ENCODE measurements around the gene LTBP2.

Gene LTBP2

DNA sequence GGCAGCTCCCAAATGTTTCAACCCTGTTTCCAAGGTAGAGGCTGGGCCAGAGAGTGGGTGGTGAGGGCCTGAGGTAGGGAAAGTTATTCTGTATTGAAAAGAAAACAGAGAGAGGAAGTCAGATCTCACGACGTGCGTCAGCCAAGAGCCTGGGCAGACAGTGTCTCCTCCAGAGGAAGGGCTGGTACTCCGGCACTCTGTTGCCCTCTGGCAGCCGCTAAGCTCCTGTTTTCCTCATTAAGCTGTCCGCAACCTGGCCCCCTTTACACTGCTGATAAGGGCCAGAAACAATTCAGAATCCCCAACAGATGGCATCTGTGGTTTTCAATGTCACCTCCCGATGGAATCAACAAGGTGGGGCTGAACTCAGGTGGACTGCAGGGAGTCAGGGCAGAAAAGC, 26.0 kb upstream of the LTBP2 start:
- no peak for DNase-seq (ENCODE audit: low read depth in 2 of 2)

DNA sequence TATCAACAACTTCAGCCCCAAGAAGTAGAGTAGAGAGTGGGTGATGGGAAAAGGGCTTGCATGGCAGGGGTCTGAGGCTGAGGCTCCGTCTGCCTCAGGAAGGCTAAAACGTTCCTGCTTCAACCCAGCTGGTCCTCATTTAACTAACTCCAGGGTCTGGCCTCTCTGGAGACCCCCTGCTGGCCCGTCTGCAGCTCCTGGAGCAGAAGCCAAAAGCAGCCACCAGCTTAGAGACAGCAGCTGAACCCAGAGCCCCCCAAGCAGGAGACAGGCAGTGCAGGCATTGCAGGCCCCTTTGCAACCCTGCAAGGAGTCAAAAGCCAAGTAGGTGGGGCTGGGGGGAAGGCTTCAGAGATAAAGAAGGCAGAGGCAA, 25.1 kb upstream of the LTBP2 start:
- no peak for DNase-seq (ENCODE audit: low read depth in 2 of 2)

DNA sequence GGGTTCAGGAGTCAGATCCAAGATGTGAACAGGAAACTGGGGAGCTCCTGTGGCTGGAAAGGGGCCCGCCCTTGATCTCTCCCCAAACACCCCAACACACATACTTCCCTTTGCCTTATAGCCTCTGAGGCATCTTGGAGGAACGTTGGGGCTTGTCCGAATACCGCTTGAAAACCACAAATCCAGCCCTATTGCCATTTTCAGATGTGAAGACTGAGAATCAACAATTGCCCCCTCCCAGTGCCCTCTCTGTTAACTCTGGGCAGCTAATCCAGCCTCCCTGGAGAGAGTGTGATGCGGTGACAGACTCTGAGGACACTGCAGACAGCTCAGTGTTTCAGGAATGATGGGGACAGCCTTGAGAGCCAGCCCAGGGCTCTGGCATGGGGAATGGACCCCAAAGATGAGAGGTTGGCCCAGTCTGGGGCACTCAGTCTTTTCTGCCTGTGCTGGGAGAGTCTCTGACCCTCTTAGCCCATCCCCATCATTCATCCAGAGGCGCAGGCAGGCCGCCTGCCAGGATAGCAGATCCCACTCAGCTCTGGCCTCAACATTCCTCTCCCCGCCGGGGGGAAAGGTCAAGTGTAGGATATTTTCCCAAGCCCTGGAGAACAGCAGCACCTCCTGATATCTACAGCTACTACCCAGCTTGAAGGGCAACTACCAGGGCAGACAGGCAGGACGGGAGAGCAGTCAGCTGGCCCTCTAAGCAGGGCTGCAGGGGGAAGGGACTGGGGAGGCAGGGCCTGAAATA, 24.6 kb upstream of the LTBP2 start:
- DNase-seq (ENCODE audit: low read depth in 2 of 2): no peak

DNA sequence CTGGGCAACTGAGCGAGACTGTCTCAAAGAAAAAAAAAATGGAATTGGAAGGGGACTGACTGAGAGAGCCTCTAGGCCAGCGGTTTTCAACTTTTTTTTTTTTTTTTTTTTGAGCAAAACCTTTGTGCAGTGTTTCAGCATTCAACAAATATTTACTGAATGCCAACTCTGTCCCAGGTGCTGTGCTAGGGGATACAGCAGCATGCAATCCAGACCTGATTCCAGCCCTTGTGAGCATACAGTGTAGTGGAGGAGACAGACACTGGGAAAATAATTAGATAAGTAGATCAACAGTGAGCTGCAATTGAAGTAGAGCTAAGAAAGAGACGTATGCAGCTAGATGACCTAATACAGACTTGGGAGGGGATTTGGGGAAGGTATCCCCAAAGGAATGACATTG, 23.8 kb upstream of the LTBP2 start:
- DNase-seq (ENCODE audit: low read depth in 2 of 2): no peak

DNA sequence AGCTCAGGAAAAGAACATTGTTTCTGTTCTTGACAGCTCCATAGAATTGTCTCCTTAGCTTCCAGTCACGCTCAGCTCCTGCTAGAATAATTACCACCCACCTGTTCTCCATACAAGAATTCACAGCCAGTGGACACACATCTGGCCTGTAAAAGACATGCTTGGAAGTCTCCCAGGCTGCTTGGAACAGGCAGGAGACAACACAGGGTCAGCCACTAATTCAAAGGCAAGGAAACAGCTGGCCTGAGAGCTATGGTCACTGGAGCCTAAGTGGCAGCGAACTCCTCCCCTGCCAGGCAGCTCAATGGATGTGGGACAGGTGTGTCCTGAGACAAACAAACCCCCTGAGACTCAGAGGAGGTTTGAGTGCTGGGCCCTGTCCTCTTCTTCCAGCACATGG, 22.9 kb upstream of the LTBP2 start:
- no peak for DNase-seq (ENCODE audit: low read depth in 2 of 2)

DNA sequence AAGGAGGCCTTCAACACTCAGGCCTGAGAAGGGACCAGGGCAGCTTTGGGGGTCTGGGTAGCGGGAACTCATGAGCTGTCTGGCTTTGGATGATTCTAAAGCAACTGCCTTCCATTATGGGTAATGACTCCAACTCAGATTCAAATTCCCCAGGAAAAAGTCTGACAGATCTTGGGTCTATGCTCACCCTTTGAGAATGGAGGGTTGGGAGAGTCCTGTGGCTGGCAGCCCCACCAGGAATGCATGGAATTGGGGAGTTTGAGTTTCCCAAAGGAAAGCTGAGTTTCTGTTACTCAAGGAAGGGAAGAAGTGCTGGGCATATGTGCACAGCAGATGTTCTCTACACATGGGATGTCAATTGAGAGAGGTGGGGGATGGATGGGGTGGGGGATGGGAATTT, 22.4 kb upstream of the LTBP2 start:
- DNase-seq (ENCODE audit: low read depth in 2 of 2): no peak

DNA sequence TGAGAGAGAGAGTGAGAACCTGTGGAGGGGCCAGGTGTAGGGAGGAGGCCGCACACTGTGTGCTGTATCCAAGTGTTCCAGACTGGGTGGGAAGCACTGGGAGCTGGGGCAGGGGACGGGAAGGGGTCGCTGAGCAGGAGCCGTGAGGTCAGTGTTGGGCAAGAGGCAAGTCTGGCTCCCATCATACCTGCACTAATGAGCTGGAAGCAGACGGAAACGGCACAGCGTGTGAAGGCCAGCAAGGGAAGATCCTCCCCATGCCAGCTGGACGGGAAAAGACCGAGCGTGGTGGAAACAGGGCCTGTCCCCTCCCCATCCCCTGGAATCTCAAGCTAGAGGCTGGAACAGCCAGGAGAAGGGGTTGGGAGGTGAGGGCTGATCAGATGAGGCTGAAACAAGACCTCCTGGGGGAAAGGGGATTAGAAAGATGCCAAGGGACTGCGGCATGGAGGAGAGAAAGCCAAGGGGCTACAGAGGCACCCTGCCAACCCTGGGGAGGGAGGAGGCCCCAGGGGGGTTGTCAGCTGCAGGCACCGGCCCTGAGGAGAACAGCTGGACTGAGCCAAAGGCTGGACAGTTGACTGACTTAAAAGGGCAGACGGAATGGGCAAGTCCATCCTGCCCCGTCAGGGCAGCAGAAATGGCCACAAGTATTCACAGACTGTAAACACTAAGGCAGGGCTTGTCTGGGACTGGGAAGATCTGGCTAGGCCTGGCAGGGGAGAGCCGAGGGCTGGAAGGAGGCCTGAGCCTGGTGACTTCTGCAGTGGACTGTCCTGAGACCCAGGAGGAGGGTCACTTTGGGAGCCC, 19.0 kb upstream of the LTBP2 start:
- no peak for DNase-seq (ENCODE audit: low read depth in 2 of 2)

DNA sequence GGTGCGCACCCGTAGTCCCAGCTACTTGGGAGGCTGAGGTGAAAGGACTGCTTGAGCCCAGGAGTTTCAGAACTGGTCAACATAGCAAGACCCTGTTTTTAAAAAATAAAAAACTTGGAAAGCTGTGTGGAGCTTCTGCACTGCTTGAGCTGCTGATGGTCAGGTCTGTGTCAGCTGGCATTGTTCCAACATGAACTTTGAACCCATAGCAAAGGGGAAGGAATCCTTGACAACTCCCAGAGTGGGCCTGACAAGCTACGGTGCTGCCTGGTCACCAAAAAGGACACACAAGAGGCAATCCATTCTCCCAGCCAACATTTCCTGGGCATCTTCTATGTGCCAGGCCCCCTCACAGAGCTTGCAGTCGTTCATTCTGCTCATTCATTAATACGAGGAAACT, 16.4 kb upstream of the LTBP2 start:
- DNase-seq (ENCODE audit: low read depth in 2 of 2): no peak

DNA sequence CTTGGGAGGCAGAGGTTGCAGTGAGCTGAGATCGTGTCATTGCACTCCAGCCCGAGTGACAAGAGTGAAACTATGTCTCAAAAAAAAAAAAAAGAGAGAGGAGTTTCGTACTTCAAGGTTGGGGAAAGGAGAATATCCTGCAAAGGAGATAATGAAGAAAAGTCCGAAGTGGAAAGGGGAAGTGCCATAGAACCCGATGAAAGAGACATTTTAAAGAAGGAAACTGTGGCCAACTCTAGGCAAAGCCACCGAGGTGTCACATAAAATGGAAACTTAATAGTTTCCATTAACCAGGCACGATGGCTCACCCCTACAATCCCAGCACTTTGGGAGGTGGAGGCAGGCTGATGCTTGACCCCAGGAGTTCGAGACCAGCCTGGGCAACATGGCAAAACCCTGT, 15.0 kb upstream of the LTBP2 start:
- no peak for DNase-seq (ENCODE audit: low read depth in 2 of 2)

DNA sequence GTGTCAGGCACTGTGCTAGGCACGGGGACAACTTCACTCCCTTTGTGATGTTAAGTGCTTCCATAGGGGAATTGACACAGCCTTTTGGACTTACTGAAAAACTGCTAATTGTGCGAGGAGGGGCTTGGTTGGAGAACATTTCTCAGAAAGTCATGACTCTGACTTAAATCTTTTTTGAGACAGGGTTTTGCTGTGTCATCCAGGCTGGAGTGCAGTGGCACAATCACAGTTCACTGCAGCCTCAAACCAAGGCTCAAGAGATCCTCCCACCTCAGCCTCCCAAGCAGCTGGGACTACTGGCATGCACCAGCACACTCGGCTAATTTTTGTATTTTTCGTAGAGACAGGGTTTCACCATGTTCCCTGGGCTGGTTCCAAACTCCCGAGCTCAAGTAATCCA, 10.2 kb upstream of the LTBP2 start:
- DNase-seq (ENCODE audit: low read depth in 2 of 2): no peak

DNA sequence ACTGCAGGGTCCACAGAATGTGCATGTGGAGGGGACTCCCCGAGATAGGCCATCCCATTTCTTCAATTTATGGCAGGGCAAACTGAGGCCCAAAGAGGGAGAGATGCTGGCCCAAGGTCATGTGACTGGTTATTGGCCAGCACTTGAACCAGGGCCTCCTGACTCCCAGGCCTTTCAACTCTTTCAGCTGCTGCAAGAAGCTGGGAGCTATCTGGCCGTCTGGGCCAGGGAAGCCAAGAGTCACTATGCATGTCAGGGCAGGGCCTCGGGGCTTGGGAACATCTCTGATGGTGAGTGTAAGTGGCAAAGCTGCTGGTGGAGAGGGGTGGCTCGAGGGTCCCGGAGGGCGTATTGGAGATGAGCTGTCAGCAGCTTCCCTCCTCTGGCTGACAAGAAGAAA, 9.5 kb upstream of the LTBP2 start:
- no peak for DNase-seq (ENCODE audit: low read depth in 2 of 2)

DNA sequence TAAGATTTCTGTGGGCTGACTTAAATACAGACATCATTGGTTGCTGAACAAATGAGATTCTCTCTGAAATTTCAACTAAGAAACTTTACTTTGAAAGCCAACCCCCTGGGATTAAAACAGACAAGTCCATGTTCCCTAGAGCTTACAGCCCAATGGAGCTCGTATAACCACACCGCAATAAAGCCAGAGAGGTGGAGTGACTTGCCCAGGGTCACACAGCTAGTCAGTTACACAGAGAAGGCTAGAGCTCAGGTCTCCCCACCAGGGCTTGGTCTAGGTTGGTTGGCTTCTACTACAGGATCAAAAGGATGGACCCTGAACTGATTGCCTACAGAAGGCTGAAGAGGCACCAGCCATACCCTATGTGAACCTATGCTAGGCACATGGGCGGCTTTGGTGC, 8.9 kb upstream of the LTBP2 start:
- DNase-seq (ENCODE audit: low read depth in 2 of 2): no peak

DNA sequence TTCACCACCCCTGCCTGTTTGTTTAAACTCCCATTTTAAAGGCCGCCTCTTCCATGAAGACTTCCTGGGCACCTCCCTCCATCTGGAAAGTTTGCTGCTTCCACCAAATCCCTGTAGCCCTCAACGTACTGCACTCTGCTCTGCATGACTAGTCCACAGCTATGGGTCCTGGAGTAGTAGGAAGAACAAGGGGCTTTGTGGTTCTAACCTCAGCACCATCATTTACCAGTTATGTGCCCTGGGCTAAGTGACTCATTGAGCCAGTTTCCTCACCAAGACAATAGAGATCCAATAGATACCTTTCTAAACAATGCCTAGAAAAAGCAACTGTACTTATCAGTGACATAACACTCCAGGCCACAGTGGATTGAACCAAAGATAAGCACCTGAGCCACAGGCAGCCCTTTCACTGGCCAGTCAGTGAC, 8.5 kb upstream of the LTBP2 start:
- DNase-seq (ENCODE audit: low read depth in 2 of 2): peak in 1 of 2 experiments; percentile 55

DNA sequence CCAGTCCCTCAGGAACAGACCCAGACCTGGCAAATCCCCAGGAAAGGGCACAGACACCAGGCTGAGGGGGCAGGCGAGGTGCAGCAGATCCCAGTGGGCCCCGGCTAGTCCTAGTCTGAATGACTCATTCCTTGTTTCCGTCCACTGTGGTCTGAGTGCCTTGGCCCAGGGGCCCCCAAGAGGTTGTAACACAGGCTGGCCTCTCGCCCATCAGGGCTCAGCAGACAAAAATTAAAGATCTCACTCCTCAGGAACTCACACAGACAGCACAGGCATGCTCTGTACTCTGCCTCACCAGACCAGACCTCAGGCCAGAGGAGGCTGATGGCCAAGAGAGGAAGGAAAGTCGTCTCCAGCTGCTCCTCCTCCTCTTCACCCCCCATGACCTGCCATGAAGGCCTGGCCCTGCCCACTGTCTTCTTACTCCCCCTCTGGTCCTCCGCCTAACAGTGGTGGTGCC, 7.7 kb upstream of the LTBP2 start:
- DNase-seq (ENCODE audit: low read depth in 2 of 2): peak; percentile 77 to 79

DNA sequence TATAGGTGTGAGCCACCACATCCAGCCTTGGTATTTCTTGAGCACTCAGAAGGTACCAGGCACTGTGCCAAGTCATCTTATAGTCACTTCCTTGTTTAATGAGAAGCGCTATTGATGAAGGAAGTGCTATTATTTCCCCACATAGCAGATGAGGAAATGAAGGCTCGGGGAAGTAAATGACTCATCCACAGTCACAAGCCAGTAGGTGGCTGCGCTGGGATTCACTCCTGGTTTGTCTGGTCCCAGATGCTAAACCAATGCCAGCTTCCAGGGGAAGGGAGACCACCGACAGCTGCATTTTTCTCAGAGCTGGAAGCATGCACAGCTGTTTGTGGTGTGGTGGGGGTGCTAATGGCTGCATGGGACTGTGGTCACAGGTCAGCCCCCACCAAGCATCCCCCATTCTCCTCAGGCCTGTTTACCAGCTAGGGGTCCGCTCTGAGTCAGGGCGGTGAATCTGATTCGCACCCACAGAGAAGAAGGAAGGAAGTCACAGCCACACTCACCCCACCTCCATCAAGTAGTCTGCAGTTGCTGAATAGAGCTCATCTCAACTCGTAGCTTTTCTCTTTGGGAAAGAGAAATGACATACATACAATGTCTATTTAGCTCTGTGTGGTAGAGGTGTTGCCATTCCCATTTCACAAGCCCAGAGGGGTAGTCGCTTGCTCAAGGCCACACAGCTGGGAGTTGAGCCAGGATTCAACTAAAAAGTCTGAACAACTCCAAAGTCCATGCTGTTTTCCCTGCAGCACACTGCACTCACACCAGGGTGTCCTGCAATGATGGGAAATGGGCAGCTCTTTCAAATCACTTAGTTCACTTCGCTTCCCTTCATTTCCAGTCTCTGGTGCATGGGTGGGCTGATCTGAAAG, 6.3 kb upstream of the LTBP2 start:
- DNase-seq (ENCODE audit: low read depth in 2 of 2): no peak

DNA sequence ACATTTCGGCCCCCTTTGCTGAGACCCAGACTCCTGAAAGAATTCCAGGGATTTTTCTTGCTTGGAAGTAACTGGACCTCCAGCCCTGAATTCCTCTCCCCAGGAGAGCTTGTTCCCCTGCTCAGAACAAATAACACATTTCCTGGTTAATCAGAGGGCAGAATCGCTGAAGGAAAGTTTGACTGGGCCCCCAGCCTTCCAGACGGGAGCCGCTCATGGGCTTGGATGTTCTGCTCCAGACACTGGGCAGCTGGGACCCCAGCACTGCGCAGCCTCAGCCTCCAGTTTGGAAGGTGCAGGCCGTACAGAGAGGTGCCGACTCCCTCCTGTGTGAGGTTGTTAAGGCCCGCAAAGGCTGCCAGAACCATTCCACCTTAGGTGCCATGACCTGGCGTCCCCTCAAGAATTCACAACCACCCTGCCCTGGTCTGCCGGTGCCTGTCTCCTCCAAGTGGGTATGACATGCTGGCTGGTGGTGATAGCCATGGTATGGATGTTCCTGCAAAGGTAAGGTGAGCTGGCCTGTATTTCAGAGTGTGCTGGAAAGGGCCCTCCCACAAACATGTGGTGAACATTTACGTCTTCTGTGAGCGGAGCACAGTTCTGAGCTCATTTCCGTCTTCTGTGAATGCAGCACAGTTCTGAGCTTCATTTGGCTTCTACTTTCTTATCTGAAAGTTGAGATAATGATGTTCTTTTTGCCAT, 5.1 kb upstream of the LTBP2 start:
- no peak for DNase-seq (ENCODE audit: low read depth in 2 of 2)

DNA sequence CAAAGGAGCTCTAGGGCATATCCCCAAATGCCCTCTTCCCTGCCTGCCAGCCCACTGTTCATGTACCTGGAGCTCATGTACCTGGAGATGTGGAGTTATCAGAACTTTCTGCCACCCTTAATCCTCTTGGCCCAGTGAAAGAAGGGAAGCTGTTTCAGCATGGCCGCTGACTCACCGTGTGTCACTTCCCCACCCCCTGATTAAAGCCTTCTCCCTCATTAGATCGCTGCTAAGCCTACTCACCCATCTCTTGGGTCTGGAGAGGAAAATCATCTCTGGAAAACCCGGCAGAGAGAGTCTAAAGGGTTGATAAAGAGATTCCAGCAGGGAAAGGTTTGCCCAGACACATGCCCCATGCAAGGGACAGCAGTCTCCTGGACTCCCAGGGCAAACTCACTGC, 4.5 kb upstream of the LTBP2 start:
- DNase-seq (ENCODE audit: low read depth in 2 of 2): peak in 1 of 2 experiments; percentile 53

DNA sequence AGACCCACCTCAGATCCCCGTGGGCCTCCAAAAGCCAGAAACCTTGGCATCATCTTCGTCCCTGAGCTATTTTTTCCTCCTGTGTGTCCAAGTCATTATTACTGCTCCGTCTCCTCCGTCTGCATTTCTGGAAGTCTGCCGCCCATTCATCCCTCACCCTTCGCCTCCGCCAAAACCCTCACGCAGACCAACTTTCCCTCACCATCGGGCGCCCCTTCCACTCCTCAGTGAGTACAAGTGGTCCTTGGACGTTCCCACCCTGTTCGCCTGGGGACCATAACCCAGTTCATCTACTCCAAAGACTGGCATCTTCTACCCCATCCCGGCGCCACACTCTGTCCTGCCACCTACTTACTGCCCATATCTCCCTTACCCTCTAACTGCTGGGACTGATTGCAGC, 3.7 kb upstream of the LTBP2 start:
- DNase-seq (ENCODE audit: low read depth in 2 of 2): no peak

DNA sequence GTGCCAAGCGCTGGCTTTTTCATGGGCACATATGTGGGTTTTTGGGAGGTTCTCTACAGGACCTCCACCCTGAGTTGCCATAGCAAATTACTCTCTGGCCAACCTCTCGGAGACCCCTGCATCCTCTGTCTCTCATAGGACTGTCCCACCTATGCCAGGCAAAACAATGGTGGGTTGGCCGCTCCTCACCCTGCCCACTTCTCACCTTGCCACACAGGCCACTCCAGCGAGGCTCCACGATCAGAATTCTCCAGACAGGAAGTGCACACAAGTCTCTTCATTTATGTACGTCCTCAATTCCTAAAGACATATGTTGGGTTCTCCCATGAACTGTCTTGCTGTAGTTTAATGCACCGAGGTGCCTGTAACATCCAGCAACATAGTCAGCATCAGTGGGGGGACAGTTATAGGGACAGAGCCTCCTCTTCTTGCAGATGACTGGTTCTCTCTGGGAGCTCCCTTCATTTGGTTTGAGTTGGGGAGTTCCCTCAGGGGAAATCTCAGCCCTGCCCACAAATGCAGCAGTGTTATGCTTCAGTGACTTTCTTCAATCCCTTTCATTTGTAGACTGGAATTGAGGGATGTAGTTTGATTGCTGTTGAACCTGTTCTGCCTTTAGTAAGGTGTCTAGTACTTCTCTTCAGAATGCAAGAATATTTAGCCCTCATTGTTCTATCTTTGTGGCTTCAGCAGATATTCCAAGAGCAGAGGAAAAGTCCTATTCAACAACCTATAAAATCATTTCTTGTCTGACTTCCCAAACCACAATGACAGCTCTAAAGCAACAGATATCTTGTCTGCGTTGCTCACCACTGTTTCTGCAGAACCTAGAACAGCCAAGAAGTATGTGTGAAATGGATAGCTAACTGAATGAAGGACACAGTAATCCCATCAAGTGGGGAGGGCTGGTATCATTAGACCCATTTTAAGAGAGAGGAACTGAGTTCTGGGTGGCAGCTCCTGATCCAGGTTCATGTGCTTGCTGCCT, 2.8 kb upstream of the LTBP2 start:
- no peak for DNase-seq (ENCODE audit: low read depth in 2 of 2)

DNA sequence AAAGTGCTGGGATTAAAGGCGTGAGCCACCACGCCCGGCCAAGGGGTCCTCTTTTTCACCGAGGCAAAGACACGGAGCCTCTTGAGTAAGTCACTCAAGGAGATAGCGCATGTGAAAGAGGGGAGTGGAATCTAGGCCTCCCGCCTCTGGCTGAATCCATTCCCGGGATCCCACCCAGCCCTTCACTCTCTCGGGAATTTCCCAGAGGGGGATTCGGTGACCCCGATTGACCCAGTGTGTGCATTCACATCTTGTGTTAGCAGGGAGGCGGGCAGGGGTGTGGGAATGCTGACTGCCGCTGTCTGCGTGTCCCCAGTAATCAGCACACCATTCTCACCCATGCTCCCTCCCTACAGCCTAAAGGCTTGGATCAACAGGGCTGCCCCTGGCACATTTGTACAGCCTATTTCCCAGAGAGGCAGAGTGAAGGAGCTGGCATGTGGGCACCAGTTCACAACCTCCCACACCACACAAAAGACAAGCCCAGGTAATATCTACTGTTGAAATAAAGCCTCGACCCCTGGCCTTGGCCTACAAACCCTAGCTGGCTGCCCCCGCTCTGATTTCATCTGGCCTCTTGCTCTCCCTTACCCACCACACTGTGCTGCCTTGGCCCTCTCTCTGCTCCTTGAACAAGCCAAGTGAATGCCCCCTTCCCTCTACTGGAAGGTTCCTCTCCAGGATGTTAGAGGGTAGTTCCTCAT, 1.3 kb upstream of the LTBP2 start:
- DNase-seq (ENCODE audit: low read depth in 2 of 2): no peak

Measured in fibroblast of skin of left biceps (primary cell).